GM21515 (cell line): Measurements from ENCODE around the gene KCNC4.

Experiments used
- ATAC-seq: cut with Tn5 transposase; IDR thresholded peaks from one replicate; pipeline ENCODE4 v1.9.1; 2021; ENCODE audit not compliant: unreplicated experiment

The KCNC4 gene

GRCh38 chr1:110188035-110188618, 22.0 kb upstream of the KCNC4 start:
- no peak for ATAC-seq

GRCh38 chr1:110189181-110189580, 20.9 kb upstream of the KCNC4 start:
- ATAC-seq = no peak

GRCh38 chr1:110190282-110190929, 19.7 kb upstream of the KCNC4 start:
- ATAC-seq = no peak

- no peak for ATAC-seq
Measured at GRCh38 chr1:110192541-110192940, 17.6 kb upstream of the KCNC4 start.

- no peak for ATAC-seq
Measured at GRCh38 chr1:110195196-110195595, 14.9 kb upstream of the KCNC4 start.

GRCh38 chr1:110196917-110197765, 13.0 kb upstream of the KCNC4 start:
- no peak for ATAC-seq

GRCh38 chr1:110197905-110198629, 12.0 kb upstream of the KCNC4 start:
- no peak for ATAC-seq

- no peak for ATAC-seq
Measured at GRCh38 chr1:110198746-110199145, 11.4 kb upstream of the KCNC4 start.

GRCh38 chr1:110200190-110200589, 9.9 kb upstream of the KCNC4 start:
- ATAC-seq = no peak

GRCh38 chr1:110200666-110201065, 9.4 kb upstream of the KCNC4 start:
- no peak for ATAC-seq

GRCh38 chr1:110201157-110201825, 8.8 kb upstream of the KCNC4 start:
- ATAC-seq = no peak

GRCh38 chr1:110203021-110203661, 7.0 kb upstream of the KCNC4 start:
- ATAC-seq = no peak

GRCh38 chr1:110205156-110205555, 5.0 kb upstream of the KCNC4 start:
- ATAC-seq = no peak

GRCh38 chr1:110205591-110206155, 4.4 kb upstream of the KCNC4 start:
- no peak for ATAC-seq

GRCh38 chr1:110206261-110206920, 3.7 kb upstream of the KCNC4 start:
- no peak for ATAC-seq

GRCh38 chr1:110207831-110208230, 2.3 kb upstream of the KCNC4 start:
- no peak for ATAC-seq

GRCh38 chr1:110208916-110209645, 1.0 kb upstream of the KCNC4 start:
- ATAC-seq = no peak

GRCh38 chr1:110210604-110211495, 736 bp downstream of the KCNC4 start:
- no peak for ATAC-seq
